Kidney epithelial cell (primary cell): Measurements from ENCODE around the gene COA8. TPM values are rescaled to one million over a fixed set of nuclear protein-coding genes. Genes with fewer than 3 reads are reported as not detected.

Experiments
- DNase-seq: peaks from one replicate; pipeline ENCODE4 v3.0.0-alpha.2; 2010; ENCODE audit warnings: low read depth
- H3K27me3 ChIP-seq: 2 replicates; pipeline ENCODE4 v1.6.0; 2011; ENCODE audit warnings: low read length; ENCODE audit not compliant: control insufficient read depth, insufficient read depth
- H3K36me3 ChIP-seq: 2 replicates; pipeline ENCODE4 v1.5.1; 2011; ENCODE audit warnings: low read length; ENCODE audit not compliant: control insufficient read depth, insufficient read depth
- H3K4me3 ChIP-seq: 2 replicates; pipeline ENCODE4 v1.5.1; 2011; ENCODE audit warnings: low read depth, mild to moderate bottlenecking, control low read depth, low read length
- CTCF ChIP-seq: IDR thresholded peaks from 2 replicates; pipeline ENCODE4 v1.5.1; 2011; ENCODE audit warnings: mild to moderate bottlenecking, moderate library complexity, low read length, control low read depth, inconsistent platforms; ENCODE audit not compliant: insufficient read depth, poor library complexity, severe bottlenecking
- total RNA-seq: library from RNA; depleted of rRNA; stranded (reverse); fragments of >200 nt; gene quantifications from 2 replicates; pipeline ENCODE4 v1.2.3, GENCODE V29; 2015

The COA8 gene
- total RNA-seq, 1 donor from 2014 or later: 83.8 TPM

- no peaks in the 10 kb centered on the region for H3K27me3 ChIP-seq
- no peak overlapping the region for H3K4me3 ChIP-seq
- no peaks in the 10 kb centered on the region for H3K36me3 ChIP-seq
- no peak for TF ChIP-seq CTCF
- no peak for DNase-seq
Measured at GRCh38 chr14:103541709-103542604, 20.8 kb upstream of the COA8 start.

- no peaks in the 10 kb centered on the region for H3K36me3 ChIP-seq
- no peak for TF ChIP-seq CTCF
- no peak overlapping the region for H3K4me3 ChIP-seq
- no peaks in the 10 kb centered on the region for H3K27me3 ChIP-seq
- DNase-seq: no peak
Measured at GRCh38 chr14:103542605-103543088, 20.1 kb upstream of the COA8 start.

GRCh38 chr14:103543140-103543539 lies 19.6 kb upstream of the COA8 start:
- Histone ChIP-seq H3K36me3 (no peaks in the 10 kb centered on the region), H3K4me3 (no peak overlapping the region), H3K27me3 (no peaks in the 10 kb centered on the region)
- no peak for TF ChIP-seq CTCF
- DNase-seq: no peak

- H3K4me3 ChIP-seq: no peak overlapping the region
- no peaks in the 10 kb centered on the region for H3K36me3 ChIP-seq
- no peaks in the 10 kb centered on the region for H3K27me3 ChIP-seq
- DNase-seq: no peak
- TF ChIP-seq CTCF: no peak
Measured at GRCh38 chr14:103543721-103544387, 18.9 kb upstream of the COA8 start.

- Histone ChIP-seq H3K27me3 (no peaks in the 10 kb centered on the region), H3K4me3 (no peak overlapping the region), H3K36me3 (no peaks in the 10 kb centered on the region)
- no peak for TF ChIP-seq CTCF
- no peak for DNase-seq
Measured at GRCh38 chr14:103544388-103545218, 18.2 kb upstream of the COA8 start.
